Left colon (tissue), 2 donors: ENCODE measurements around the gene MAML2. TPM values are rescaled to one million over a fixed set of nuclear protein-coding genes. Genes with fewer than 3 reads are reported as not detected.
A peak's percentile ranks its signal among the peaks of the same experiment; 100 is the strongest.

Source experiments
- ATAC-seq: fragments of 200-7000 bp; cut with Tn5 transposase; one replicate; pipeline ENCODE4 v1.9.1; 2020; ENCODE audit warnings: mild to moderate bottlenecking, moderate library complexity
- DNase-seq, 2 donors: peaks; one replicate each; pipeline ENCODE4 v3.0.0-alpha.2; 2020
- intact Hi-C, 2 donors: fragments of 100-400 bp; cut with DNase I in 1 of 2; cut with micrococcal nuclease in 1 of 2; formaldehyde crosslinking; loops; one replicate each; pipeline versions ENCODE4 v1.11.2 to v1.14.0; 2022; cut with DNase I, micrococcal nuclease
- total RNA-seq, 2 donors: library from RNA; stranded (reverse); fragmentation: NEBNext Ultra II Directional; extraction: Animal tissue kit (Norgen Biotek cat#: 25700); gene quantifications; one replicate each; pipeline ENCODE4 v1.2.1, GENCODE V29; 2021
- donor health status: DM: no; HTN: no; CAD: no.
- donor health status: DM: yes; HTN: yes; CAD: no.

Gene MAML2
- total RNA-seq, 2 donors from 2014 or later: 14.8 to 16.3 TPM

DNA sequence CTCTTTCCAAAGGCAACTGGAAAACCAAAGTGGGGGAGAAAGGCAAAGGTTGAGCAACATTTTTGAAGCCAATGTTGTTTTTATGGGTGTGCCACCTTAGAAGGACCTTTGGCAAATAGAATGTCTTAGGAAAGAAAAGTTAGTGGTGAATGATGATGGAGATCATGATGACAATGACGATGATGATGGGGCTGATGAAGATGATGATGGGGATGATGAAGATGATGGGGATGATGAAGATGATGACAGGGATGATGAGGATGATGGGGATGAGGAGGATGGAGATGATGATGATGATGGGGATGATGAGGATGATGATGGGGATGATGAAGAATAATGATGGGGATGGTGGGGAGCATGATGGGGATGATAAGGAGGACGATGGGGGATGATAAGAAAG lies 340.7 kb downstream of the MAML2 start:
- ATAC-seq (no peak), DNase-seq (no peak)
- intact Hi-C loops: no loop called here

DNA sequence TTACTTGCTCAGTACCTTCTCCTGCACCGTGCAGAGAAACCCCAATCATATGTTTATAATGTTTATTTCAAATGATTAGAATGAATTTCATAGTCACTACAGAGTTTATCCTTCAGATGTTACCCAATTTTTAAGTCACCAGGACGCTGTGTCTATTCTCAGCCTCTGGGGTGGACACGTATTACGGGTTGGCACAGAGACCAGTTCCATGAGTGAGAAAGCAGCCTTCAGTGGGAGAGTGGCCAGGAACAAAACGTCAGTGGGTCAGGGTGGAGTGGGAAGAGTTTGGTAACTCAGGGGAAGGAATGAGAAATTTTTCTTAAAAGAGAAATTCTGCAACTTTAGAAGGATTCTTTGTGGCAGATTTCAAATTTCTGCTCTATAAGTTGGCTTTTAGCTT lies 342.0 kb downstream of the MAML2 start:
- ATAC-seq (no peak), DNase-seq (peak; percentile 17 to 58)
- intact Hi-C loops: no loop called here

DNA sequence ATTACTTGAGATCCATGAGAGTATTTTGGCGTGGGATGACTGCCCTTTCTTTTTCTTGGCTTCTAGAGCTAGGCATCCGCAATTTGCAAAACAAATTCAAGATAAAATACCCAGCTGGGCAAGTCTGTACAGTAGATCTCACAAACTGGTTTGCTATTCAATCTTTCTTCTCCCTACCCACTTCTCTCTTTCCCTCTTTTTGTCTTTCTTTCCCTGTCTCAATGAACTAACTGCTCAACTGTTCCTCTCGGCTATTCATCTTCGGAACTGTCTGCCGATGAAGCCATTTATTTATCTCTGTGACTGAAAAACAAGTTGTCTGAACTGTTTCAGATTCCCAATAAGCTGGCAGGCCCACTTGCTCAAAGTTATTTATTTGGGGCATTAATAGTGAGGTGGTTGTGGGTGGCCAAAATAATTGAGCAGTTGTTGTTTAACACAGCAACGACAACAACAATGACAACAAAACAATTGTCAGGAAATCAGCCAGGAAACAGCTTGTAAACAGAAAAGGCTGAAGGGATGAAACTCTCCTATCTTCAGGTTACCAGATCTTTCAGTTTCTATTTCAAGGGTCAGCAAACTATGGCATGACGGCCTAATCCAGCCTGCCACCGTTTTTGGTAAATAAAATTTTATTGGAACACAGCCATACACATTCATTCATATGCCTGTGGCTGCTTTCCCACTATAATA lies 343.1 kb downstream of the MAML2 start:
- DNase-seq (no peak), ATAC-seq (peak; percentile 54)
- intact Hi-C loops: no loop called here

DNA sequence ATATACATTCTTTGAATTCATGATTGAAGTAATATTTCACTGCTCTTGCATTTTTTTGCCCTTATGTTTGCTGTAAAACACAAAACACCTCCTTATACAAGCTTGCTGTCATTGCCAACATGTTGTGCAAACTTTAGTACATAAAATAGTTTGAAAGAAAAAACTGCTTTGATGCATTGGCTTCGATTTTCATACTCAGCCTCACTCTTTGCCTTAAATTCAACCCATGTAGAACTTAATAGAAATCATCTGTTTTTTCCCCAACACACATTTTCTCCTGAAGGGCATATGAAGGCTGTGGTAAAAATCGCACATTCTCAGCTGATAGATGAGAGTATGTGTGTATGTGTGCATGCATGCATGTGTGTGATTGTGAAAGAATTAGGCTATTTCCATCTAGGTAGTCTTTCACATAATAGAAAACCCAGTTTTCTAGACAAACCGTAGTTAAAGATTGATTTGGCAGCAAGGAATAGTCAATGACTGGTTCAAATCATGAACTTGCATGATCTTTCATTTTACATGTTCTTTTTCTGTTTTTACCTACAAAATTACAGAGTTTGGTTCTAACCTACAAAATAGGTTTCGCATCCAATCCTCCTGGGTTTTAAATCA lies 346.3 kb downstream of the MAML2 start:
- DNase-seq (no peak), ATAC-seq (no peak)
- intact Hi-C loops: no loop called here

DNA sequence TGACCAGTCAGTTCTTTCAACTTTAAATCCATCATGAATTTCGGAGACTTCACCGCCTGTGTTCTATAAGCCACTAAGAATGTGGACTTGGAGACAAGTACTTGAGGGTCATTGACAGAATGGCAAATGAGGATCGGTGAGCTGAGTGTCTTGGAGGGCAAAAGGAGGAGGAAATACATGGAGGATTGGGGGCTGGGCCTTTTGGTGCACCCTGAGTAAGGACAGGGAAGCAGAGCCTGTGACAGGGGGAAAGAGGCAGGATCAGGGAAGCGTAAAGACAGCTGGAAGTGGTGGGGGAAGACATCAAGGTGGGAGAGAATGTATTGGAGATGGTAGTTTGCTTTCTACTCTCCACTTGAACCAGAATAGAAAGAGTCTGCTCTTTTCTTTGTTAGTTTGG lies 348.7 kb downstream of the MAML2 start:
- DNase-seq (no peak), ATAC-seq (no peak)
- intact Hi-C loops: no loop called here

DNA sequence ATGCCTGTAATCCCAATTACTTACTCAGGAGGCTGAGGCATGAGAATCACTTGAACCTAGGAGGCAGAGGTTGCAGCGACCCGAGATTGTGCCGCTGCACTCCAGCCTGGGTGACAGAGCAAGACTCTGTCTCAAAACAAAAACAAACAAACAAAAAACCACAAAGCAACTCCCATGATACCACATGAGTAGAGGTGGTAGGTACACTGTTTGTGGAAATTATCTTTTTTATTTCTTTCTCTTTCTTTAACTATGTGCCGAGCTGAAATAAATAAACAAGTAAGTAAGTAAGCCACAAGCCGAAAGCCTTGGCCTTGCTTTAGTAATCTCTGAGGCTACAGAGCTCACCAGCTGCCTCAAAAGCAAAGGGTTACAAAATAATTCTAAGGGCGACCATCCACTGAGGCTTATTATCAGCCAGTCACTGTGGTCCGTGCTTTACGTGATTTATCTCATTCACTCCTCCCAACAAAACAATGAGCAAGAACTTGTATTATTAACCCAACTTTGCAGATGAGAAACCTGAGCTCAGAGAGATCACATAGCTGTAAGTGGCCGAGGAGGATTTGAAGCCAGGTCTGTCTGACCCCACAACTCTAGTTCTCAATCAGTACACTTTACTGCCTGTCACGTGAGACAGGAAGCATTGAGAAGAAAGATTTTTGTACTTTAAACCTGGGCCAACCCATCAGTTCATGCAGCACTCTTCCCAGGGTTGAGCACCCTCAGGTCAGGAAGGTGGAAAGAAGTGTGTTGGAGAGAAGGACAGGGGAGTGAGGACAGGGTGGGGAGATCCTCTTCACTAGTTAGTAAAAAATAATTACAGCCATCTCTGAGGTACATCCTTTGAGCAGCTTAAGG lies 349.3 kb downstream of the MAML2 start:
- intact Hi-C loops: no loop called here
- DNase-seq (no peak), ATAC-seq (peak; percentile 63)

DNA sequence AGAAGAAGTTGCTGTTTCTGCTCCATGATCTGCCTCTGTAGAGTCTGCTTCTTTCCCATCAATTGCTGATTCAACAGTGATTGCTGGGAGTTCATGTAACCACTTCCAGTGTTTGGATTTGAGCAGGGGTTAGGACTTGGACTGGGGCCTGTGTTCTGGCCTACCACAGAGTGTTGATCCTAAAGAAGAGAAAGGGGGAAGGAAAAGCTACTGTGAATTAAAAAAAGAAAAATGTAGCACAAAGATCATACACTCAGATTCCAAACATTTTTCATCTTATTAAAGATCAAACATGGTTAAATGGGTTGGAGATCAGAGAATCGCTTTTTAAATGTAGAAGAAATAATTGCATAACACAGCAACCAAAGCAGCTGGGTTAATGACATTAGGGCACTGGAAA lies 351.4 kb downstream of the MAML2 start:
- DNase-seq (no peak), ATAC-seq (no peak)
- intact Hi-C loops: no loop called here

DNA sequence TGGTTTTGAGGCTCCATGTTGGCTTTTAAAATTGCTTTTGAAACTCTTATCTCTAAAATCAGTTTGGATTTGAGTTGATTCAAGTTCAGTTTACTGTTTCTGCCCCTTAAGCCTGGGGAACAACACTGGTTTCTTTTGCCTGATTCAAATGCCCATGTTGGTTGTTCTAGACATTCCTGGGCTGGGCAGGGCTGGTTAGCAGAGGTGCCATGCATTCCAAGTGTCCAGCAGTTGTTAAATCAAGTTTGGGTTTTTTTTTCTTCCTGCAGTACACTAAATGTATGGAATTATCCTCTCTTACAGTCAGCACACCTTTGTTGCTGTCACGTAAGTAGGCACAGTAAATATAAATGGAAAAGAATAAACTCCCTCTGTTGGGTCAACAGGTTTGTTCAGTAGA lies 351.9 kb downstream of the MAML2 start:
- intact Hi-C loops: no loop called here
- DNase-seq (no peak), ATAC-seq (peak; percentile 34)

DNA sequence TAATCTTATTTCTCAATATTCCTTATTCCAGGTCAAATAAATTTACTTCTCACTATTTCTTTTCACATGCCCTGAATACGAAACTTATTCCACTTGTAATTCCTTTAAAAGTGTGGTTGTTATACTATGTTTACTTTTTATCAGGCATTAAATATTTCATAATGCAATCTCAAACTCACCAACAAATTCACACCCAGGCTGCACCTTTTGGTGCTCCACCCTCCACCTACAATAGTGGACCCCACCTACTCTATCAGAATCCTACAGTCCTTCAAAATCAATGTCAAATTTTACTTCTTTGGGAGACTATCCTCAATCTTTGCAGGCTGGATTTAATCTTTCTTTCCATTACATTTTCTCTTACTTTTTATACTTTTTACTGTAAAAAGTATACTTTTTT lies 353.2 kb downstream of the MAML2 start:
- ATAC-seq (peak; percentile 68), DNase-seq (no peak)
- intact Hi-C loops: no loop called here

DNA sequence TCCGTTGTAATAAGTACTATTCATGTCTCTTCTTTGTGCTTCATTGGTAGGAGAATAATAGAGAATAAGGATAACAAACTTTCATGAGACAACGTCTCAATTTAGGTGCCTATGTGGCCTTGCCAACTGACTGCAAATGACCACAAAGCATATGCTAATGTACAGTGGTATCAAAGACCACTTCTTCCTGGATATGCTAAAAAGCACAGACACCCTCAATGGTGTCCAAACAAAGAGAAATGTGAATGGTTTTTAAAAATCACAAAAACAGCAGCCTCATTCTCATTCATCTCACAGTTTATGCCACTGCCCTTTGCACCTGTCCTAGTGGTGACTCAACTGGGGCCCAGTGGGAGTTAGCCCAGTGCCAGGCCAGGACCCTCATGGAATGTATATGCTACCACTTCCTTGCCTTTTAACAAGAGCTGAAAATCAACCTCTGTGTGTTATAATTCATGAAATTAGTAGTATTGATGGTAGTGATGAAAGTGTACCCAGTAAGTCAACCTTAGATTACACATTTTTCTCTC lies 353.9 kb downstream of the MAML2 start:
- intact Hi-C loops: no loop called here
- ATAC-seq (peak; percentile 42), DNase-seq (no peak)

DNA sequence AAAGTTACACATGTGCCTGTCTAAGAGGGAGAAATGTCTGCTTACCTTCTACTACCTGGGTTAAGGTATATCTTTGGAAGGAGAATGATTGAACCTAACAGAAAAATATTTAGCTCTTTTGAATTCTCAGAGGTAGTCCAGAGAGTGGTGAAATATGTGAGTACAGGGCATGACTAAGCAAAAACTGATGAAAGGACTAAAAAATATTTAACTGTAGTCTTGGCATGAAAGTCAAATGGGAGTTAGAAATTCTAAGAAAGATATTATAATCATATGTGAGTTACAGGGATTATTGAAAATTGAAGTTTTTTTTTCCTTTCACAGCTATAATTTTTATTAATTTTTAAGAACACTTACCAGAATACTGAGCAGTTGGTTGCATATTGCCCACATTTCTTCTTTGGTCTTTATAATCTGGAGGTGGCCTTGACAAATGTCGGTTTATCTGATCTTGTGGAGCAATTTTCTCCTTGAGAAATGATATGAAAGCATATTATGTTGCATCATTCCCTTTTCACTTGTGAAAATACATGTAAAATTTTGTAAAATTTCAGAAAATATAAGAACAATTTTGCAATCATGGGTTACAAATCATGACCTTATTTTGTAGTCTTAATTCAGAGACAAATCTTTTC lies 357.7 kb downstream of the MAML2 start:
- no peak for DNase-seq
- intact Hi-C loops: no loop called here
- ATAC-seq: no peak

DNA sequence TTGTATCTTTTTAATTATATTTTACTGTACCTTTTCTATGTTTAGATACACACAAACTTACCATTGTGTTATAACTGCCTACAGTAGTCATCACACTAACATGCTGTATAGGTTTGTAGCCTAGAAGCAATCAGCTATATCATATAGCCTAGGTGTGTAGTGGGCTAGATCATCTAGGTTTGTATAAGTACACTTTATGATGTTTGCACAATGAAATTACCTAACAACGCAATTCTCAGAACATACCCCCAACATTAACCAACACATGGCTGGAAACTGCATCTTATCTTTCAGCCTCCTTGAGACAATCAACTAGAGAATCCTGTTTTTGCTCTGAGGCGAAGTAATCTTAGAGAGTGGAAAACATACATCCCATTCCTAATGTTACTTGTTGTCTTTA lies 358.9 kb downstream of the MAML2 start:
- ATAC-seq (peak; percentile 95), DNase-seq (no peak)
- intact Hi-C loops: no loop called here

DNA sequence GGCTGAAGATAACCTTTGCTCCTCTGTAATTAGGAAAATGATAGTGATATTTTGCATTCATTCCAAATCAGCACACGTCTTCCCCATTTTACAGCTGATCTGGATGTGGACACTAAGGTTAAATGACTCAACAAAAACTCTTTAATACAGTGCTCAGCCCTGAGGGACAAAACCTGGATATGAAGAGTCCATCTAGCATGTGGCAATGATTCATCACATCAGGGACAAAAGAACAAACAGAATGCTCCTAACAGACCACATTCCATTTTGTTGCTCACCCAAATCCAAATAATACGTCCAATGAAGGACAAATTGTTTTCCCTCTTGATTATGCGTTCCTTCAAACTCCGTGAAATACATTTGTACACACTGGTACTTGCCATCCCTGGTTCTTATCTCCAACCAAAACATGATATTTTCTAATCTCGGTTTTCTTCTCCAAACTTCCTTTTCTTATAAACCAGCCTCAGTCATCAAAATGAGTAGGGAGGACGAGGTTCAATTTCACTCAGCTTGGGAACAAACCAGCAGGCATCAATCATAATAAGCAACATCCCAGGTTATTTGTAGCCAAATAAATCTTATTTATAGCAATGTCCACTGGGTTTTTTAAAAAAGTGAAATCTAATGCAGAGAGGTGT lies 365.3 kb downstream of the MAML2 start:
- no peak for DNase-seq
- ATAC-seq: no peak
- intact Hi-C loops: no loop called here

DNA sequence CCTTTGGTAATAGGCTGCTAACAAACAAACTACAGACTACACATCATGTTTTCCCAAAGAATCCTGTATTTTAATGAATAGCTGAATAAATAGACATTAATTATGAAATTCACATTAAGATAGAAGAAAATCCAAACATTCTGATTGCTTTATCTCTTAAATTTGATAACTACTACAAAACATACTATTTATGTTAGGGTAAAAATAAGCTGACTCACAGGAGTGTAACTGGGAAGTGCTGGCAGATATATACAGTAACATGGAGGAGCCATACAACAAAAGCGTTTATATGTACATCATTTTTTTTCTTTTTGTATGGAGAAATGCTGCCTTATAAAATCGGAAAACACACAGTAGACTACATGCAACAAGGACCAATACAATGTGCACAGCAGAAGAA lies 366.4 kb downstream of the MAML2 start:
- DNase-seq (no peak), ATAC-seq (no peak)
- intact Hi-C loops: no loop called here

DNA sequence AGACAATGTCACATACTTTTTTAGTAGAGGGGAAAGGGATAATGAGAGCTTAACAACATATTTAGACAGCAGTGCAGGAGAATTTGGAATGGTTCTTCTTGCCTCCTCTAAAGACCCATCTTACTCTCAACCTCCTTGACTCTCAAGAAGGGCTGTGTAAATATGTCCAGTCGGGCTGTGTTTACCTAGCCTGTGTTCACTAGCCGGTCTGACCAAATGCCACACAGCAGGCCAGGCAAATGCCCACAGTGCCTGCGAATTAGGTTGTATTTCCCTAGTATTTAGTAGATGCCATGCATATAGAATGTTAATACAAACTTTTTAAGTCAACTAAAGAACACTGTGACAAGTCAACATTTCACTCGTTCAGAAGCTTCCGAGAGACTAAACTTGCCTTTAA lies 367.7 kb downstream of the MAML2 start:
- ATAC-seq (no peak), DNase-seq (no peak)
- intact Hi-C loops: no loop called here

DNA sequence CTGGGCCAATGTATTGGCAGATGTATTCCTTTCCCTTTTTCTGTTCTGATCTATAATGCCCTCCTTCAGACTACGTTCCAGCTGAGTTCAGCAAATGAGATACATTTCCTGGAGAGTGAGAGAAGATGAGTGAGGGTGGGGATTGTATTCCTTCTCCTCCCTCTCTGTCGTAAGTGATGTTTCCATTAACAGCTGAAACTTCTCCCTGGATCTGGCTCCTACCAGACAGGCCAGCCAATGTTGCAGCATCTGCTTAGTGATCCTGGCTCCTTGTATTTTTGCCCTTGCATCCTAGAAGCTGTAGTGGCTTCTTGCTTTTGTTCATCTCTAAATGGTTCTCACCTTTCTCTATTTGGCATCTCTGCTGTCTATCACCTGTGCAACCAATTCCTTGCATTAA lies 370.9 kb downstream of the MAML2 start:
- ATAC-seq (no peak), DNase-seq (no peak)

DNA sequence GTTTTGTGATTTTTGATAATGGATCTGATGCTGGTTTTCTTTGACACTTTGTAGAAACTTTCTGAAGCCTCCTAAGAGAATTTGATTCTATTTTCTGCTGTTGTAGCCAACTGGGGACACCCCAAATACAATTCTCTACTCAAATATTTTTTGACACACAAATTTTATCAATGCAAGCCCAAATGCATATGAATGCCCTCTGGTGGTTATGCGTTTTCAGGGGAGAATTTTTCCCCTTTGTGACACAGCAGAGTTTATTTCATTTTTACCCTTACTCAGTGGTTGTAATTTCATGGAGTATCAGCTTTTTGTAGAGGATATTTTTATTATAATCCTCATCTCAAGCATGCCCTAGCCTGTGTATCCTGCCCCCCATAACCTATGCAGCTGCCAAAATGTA lies 374.4 kb downstream of the MAML2 start:
- intact Hi-C loops: no loop called here
- DNase-seq (no peak), ATAC-seq (no peak)

More for the DNA sequence above, 370.9 kb downstream of the MAML2 start:
- intact Hi-C loops: no loop called here

DNA sequence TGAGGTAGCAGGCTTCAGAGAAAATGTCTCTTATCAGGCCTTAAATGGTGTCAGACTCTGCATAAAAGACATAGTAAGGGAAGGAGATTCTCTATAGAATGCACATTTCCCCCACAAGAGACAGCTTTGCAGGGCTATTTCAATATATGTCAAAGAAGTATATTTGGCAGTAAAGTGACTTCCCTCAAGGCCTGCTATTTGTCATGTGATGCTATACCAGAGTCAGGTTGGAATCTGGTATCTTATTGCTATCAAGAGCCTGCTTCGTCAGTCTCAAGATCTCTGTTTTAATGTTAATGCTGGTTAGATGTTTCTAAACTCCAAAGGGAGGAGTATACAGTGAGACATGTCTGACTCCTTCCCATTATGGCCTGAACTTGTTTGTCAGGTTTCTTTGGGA lies 378.7 kb downstream of the MAML2 start:
- no peak for ATAC-seq
- intact Hi-C loops: no loop called here
- DNase-seq: no peak

DNA sequence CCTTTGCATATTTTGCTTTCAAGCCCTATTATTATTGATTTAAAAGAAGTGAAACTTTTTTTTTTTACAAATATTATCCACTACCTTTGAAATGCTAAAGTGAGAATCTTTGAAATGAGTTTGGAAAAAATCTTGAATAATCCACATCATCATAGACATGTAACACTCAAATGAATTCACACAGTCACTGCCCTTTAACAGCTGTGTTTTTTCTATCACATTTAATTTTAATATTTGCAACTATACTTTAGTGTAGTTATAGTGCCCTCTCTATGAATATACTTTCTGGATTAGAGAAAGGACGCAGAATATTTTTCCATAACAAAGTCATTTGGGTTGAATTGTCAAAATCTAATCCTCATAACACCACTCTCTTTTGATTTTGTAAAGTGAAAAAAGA lies 381.2 kb downstream of the MAML2 start:
- intact Hi-C loops: no loop called here
- no peak for DNase-seq
- ATAC-seq: no peak
